H1 (cell line): ENCODE data around the gene FGGY. TPM values are rescaled to one million over a fixed set of nuclear protein-coding genes. Genes with fewer than 3 reads are reported as not detected.

Source experiments
- CTCF ChIA-PET: fragments of 300-600 bp; sonication (Branson Sonifier 250); formaldehyde crosslinking; loops from one replicate; lab custom pipeline; 2021; ENCODE audit not compliant: partially characterized antibody; lab: Charles Lee
- POLR2A ChIA-PET: fragments of 300-600 bp; sonication (Branson Sonifier 250); formaldehyde crosslinking; loops from one replicate; lab custom pipeline; 2021; ENCODE audit warnings: inconsistent platforms; ENCODE audit not compliant: partially characterized antibody; lab: Charles Lee
- DNase-seq, 2 experiments: peaks; one replicate each; pipeline versions ENCODE4 v3.0.0 to v3.0.0-alpha.2; 2010 to 2022; ENCODE audit warnings: low spot score in 2 of 2, low read depth in 1 of 2, mixed read lengths in 1 of 2
- FAIRE-seq: peaks from 2 replicates; lab custom pipeline; 2011; peaks lifted over from hg19 to GRCh38; lab: Jason Lieb, UNC
- H2AFZ ChIP-seq: 2 replicates; pipeline ENCODE4 v1.8.1; 2012; ENCODE audit warnings: low read length, inconsistent platforms
- H2AK5ac ChIP-seq: 2 replicates; pipeline ENCODE4 v1.6.1; 2013; ENCODE audit warnings: low read depth, low read length
- H2BK120ac ChIP-seq: replicated peaks from 2 replicates; pipeline ENCODE3; 2013; ENCODE audit warnings: low read depth, low read length, inconsistent platforms
- H2BK12ac ChIP-seq: 2 replicates; pipeline ENCODE4 v1.6.1; 2013; ENCODE audit warnings: low read depth, low read length
- H2BK15ac ChIP-seq: 2 replicates; pipeline ENCODE4 v1.6.1; 2013; ENCODE audit warnings: low read length
- H2BK20ac ChIP-seq: 2 replicates; pipeline ENCODE4 v1.6.1; 2013; ENCODE audit warnings: low read length
- H2BK5ac ChIP-seq: 2 replicates; pipeline ENCODE4 v1.6.1; 2013; ENCODE audit warnings: low read depth, low read length
- H3K14ac ChIP-seq: 2 replicates; pipeline ENCODE4 v1.6.1; 2013; ENCODE audit warnings: inconsistent platforms; ENCODE audit not compliant: insufficient read length
- H3K18ac ChIP-seq: 2 replicates; pipeline ENCODE4 v1.6.1; 2013; ENCODE audit warnings: low read length; ENCODE audit errors: extremely low read depth
- H3K23ac ChIP-seq: 2 replicates; pipeline ENCODE4 v1.6.1; 2013; ENCODE audit warnings: inconsistent platforms; ENCODE audit not compliant: insufficient read length
- H3K23me2 ChIP-seq: 2 replicates; pipeline ENCODE4 v1.6.1; 2013; ENCODE audit warnings: low read depth, low read length
- H3K27ac ChIP-seq: 2 replicates; pipeline ENCODE4 v1.6.1; 2011; ENCODE audit warnings: low read depth, low read length, inconsistent platforms
- H3K27me3 ChIP-seq, 4 experiments: replicated peaks in 1 of 4; 1 replicate in 1 of 4; 2 replicates in 3 of 4; pipeline versions ENCODE4 v1.6.1 to v1.8.1; 2011 to 2013; ENCODE audit warnings: low read length in 3 of 4, mild to moderate bottlenecking in 3 of 4, inconsistent platforms in 2 of 4, mixed read lengths in 2 of 4, moderate library complexity in 1 of 4; ENCODE audit not compliant: control insufficient read depth in 3 of 4, insufficient read depth in 3 of 4; ENCODE audit errors: extremely low read depth in 1 of 4
- H3K36me3 ChIP-seq, 4 experiments: 2 replicates each; pipeline versions ENCODE4 v1.6.1 to v1.8.1; 2011 to 2013; ENCODE audit warnings: mild to moderate bottlenecking in 4 of 4, low read length in 3 of 4, moderate library complexity in 2 of 4, control low read depth in 1 of 4, inconsistent platforms in 1 of 4; ENCODE audit not compliant: insufficient read depth in 4 of 4, control insufficient read depth in 2 of 4
- H3K4ac ChIP-seq: replicated peaks from 2 replicates; pipeline ENCODE3; 2013; ENCODE audit warnings: low read length, low read depth, mixed read lengths, inconsistent platforms; ENCODE audit not compliant: insufficient read length
- H3K4me1 ChIP-seq, 4 experiments: replicated peaks in 1 of 4; 1 replicate in 1 of 4; 2 replicates in 3 of 4; pipeline versions ENCODE4 v1.6.1 to v1.8.1; 2011 to 2013; ENCODE audit warnings: low read length in 3 of 4, inconsistent platforms in 2 of 4, mixed read lengths in 1 of 4; ENCODE audit not compliant: insufficient read depth in 4 of 4, control insufficient read depth in 3 of 4
- H3K4me2 ChIP-seq, 2 experiments: 2 replicates each; pipeline versions ENCODE4 v1.6.1 to v1.8.1; 2011 to 2013; ENCODE audit warnings: low read depth in 2 of 2, low read length in 2 of 2, control low read depth in 1 of 2, inconsistent platforms in 1 of 2, mild to moderate bottlenecking in 1 of 2; ENCODE audit not compliant: insufficient read depth in 1 of 2
- H3K4me3 ChIP-seq, 4 experiments: fragments of 200-600, 300-600 bp in 1 of 4; sonication (generic), shearing (Covaris generic), sonication (Bioruptor Twin) in 1 of 4; 2 replicates each; pipeline versions ENCODE4 v1.5.1 to v1.8.1; 2011 to 2016; ENCODE audit warnings: low read length in 4 of 4, low read depth in 3 of 4, control low read depth in 2 of 4, inconsistent platforms in 2 of 4, mild to moderate bottlenecking in 2 of 4, mixed read lengths in 1 of 4, moderate library complexity in 1 of 4; ENCODE audit not compliant: insufficient read depth in 2 of 4; ENCODE audit errors: extremely low read depth in 1 of 4
- H3K56ac ChIP-seq: replicated peaks from 2 replicates; pipeline ENCODE3; 2013; ENCODE audit warnings: low read depth, mild to moderate bottlenecking, mixed read lengths, low read length, inconsistent platforms; ENCODE audit not compliant: insufficient read length
- H3K79me1 ChIP-seq: 2 replicates; pipeline ENCODE4 v1.6.1; 2013; ENCODE audit warnings: low read depth, low read length, control low read depth
- H3K79me2 ChIP-seq, 2 experiments: 2 replicates each; pipeline versions ENCODE4 v1.6.1 to v1.8.1; 2012 to 2013; ENCODE audit warnings: low read length in 2 of 2, mild to moderate bottlenecking in 2 of 2, inconsistent platforms in 1 of 2; ENCODE audit not compliant: insufficient read depth in 2 of 2, control insufficient read depth in 1 of 2
- H3K9ac ChIP-seq, 4 experiments: replicated peaks in 1 of 4; 1 replicate in 1 of 4; 2 replicates in 3 of 4; pipeline versions ENCODE4 v1.6.1 to v1.8.1; 2011 to 2013; ENCODE audit warnings: low read depth in 3 of 4, low read length in 3 of 4, control low read depth in 2 of 4, mild to moderate bottlenecking in 2 of 4, moderate library complexity in 2 of 4, inconsistent platforms in 1 of 4; ENCODE audit errors: extremely low read depth in 1 of 4
- H3K9me3 ChIP-seq, 2 experiments: 2 replicates each; pipeline versions ENCODE4 v1.6.1 to v1.8.1; 2012 to 2013; ENCODE audit warnings: mild to moderate bottlenecking in 2 of 2, moderate library complexity in 2 of 2, control low read depth in 1 of 2, inconsistent platforms in 1 of 2, low read depth in 1 of 2, low read length in 1 of 2, mixed read lengths in 1 of 2; ENCODE audit not compliant: insufficient read depth in 2 of 2
- H4K20me1 ChIP-seq, 2 experiments: replicated peaks in 1 of 2; 2 replicates each; pipeline versions ENCODE3 to v1.8.1; 2011 to 2013; ENCODE audit warnings: inconsistent platforms in 2 of 2, low read length in 2 of 2, mild to moderate bottlenecking in 1 of 2; ENCODE audit not compliant: insufficient read depth in 2 of 2, control insufficient read depth in 1 of 2
- H4K5ac ChIP-seq: 2 replicates; pipeline ENCODE4 v1.6.1; 2013; ENCODE audit warnings: low read length, low read depth, mixed read lengths, inconsistent platforms; ENCODE audit not compliant: insufficient read length
- H4K8ac ChIP-seq: 2 replicates; pipeline ENCODE4 v1.8.0; 2013; ENCODE audit warnings: mild to moderate bottlenecking, moderate library complexity, low read length, inconsistent platforms; ENCODE audit not compliant: insufficient read depth; ENCODE audit errors: extremely low read depth
- H4K91ac ChIP-seq: replicated peaks from 2 replicates; pipeline ENCODE3; 2013; ENCODE audit warnings: low read length, mixed read lengths, inconsistent platforms; ENCODE audit not compliant: insufficient read length
- CBX8 ChIP-seq: fragments of 300-800, 300-1000 bp; sonication (generic); IDR thresholded peaks from 2 replicates; pipeline ENCODE4 v1.7.1; 2016; ENCODE audit warnings: low read depth, low read length, borderline replicate concordance
- RNF2 ChIP-seq: fragments of 200-900, 300-1000 bp; sonication (generic); IDR thresholded peaks from 2 replicates; pipeline ENCODE4 v1.7.1; 2016; ENCODE audit warnings: borderline replicate concordance, low read depth, mild to moderate bottlenecking, antibody characterized with exemption, low read length; ENCODE audit not compliant: poor library complexity, severe bottlenecking; ENCODE audit errors: missing control alignments
- SP1 ChIP-seq: IDR thresholded peaks from 2 replicates; pipeline ENCODE4 v1.6.1; 2011; ENCODE audit warnings: low read depth, low read length
- TEAD4 ChIP-seq: IDR thresholded peaks from 2 replicates; pipeline ENCODE4 v1.6.1; 2012; ENCODE audit warnings: low read depth, low read length, inconsistent platforms, mixed read lengths
- WGBS, 2 experiments: shearing (Covaris generic) in 1 of 2; methylation state at CpG; one replicate each; pipeline versions ENCODE4 v1.1.6 to v1.1.7; 2013 to 2015; ENCODE audit warnings: low lambda C conversion rate in 2 of 2, mixed read lengths in 2 of 2, inconsistent platforms in 1 of 2, low coverage in 1 of 2, missing lambda C conversion rate in 1 of 2; ENCODE audit not compliant: insufficient replicate concordance in 2 of 2, insufficient coverage in 1 of 2, insufficient read length in 1 of 2; ENCODE audit errors: extremely low coverage in 1 of 2, missing lambda C conversion rate in 1 of 2; 5-methylcytosine and 5-hydroxymethylcytosine counted together
- polyA plus RNA-seq, 7 experiments: library from polyadenylated mRNA; depleted of rRNA in 3 of 7; stranded (reverse) in 5 of 7; unstranded in 2 of 7; fragments of >200 nt in 5 of 7; fragments of 200-250 nt in 2 of 7; gene quantifications; 1 replicate in 5 of 7; 2 replicates in 1 of 7; 4 replicates in 1 of 7; pipeline versions ENCODE4 v1.2.1 to v1.2.3, GENCODE V29; 2011 to 2013; ENCODE audit warnings: missing spikeins in 2 of 7, mixed read lengths in 2 of 7
- total RNA-seq: library from RNA; stranded (reverse); fragmentation: NEBNext Ultra II Directional; extraction: Animal tissue kit (Norgen Biotek cat#: 25700); gene quantifications from 2 replicates; pipeline ENCODE4 v1.2.1, GENCODE V29; 2021

FGGY gene
- total and polyA plus RNA-seq, 2 of the 8 experiments (the other 6 are each of a cell fraction or from before 2014, with no cell fraction given), result 10.3 to 12.5 TPM

DNA sequence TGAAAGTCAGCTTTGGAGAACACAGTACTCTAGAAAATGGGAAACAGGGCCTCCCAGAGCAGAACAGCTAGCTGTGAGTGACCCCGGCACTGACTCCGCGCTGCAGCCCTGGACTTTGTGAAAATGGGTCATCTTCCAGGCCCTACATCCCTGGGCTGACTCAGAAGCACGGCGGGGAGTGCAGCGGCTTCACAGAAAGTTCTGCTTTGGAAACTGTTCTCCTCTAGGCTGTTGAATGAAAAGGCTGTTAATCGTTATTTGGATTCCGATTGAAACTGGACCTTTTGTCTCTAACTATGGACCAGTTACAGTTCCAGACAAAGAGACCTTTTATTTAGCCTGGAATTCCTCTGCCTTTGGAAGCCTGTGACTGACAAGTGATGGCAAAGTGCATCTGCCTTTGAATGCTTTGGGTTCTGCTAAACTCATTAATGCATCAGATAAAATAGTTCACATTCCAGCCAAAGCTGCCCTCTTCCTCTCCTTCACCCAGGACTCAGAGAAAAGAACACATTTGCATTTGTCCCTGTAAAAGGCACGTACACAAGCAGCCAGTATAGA, 372.9 kb downstream of the FGGY start:
- no peak overlapping the region for H2BK120ac ChIP-seq

More for the DNA sequence above, 372.9 kb downstream of the FGGY start:
- DNase-seq (peak; percentile 54 to 63), FAIRE-seq (peak; percentile 93)
- Histone ChIP-seq H3K14ac (no peak overlapping the region), H3K27ac (no peak overlapping the region), H2BK20ac (0 out of 2 replicates have a peak overlapping the region, but pooled peaks have one; percentile 43), H3K4me2 (peak overlapping the region; percentile 26; a peak in 2 of 4 replicates), H3K4me1 (peaks cover 4 to 16% (median 11%) of the 10 kb centered on the region in 4 experiments; a peak in 6 of 7 replicates), H3K4ac (no peak overlapping the region), H3K56ac (no peak overlapping the region), H2AFZ (no peak overlapping the region), H4K91ac (no peak overlapping the region), H3K9me3 (no peaks in the 10 kb centered on the region), H3K18ac (no peak overlapping the region)
- WGBS, 2 experiments, result 52% methylated on average over 9 of the region's 9 CpGs; no CpG with 5 or more reads in 1 of the 2 experiments
- no peak for TF ChIP-seq CBX8
- 0 out of 2 replicates have a peak, but pooled peaks have one; percentile 27 for TF ChIP-seq SP1
- TF ChIP-seq RNF2, result no peak
- TF ChIP-seq TEAD4, result peak; percentile 97
- TF ChIP-seq, all 59 proteins: peak for 2
- ChIA-PET POLR2A (interaction anchor here (0.7 kb wide), 1 partner anchor 13 kb away, joined by 3 read pairs; no protein-coding TSS in a partner anchor), CTCF (interaction anchor here (1.0 to 1.4 kb wide), 2 partner anchors 9 to 29 kb away, joined by 3 to 4 read pairs; no protein-coding TSS in a partner anchor)
- 0 out of 2 replicates have a peak overlapping the region, but pooled peaks have one; percentile 44 for H2BK12ac ChIP-seq
- no peak overlapping the region for H3K23ac ChIP-seq
- H3K23me2 ChIP-seq, result no peaks in the 10 kb centered on the region
- H2BK5ac ChIP-seq, result peak overlapping the region; percentile 40; the same call in 1 of the 2 replicates
- peak overlapping the region; percentile 31 for H4K5ac ChIP-seq
- no peaks in the 10 kb centered on the region for H4K20me1 ChIP-seq
- no peak overlapping the region for H2AK5ac ChIP-seq
- H2BK15ac ChIP-seq, result no peak overlapping the region
- H3K79me1 ChIP-seq, result no peaks in the 10 kb centered on the region; the same call in 1 of the 2 replicates
- no peak overlapping the region for H4K8ac ChIP-seq
- no peaks in the 10 kb centered on the region for H3K27me3 ChIP-seq
- no peaks in the 10 kb centered on the region for H3K79me2 ChIP-seq
- no peak overlapping the region for H3K4me3 ChIP-seq
- no peak overlapping the region for H3K9ac ChIP-seq
- no peaks in the 10 kb centered on the region for H3K36me3 ChIP-seq
